GM12874 (cell line): ENCODE measurements around the gene ANKRD63.
A peak's percentile ranks its signal among the peaks of the same experiment; 100 is the strongest.

Source experiments
- CTCF ChIP-seq: IDR thresholded peaks from 2 replicates; pipeline ENCODE4 v1.5.1; 2011; ENCODE audit warnings: low read depth, mild to moderate bottlenecking, control low read depth, low read length, moderate library complexity; ENCODE audit not compliant: insufficient read depth

Gene ANKRD63

DNA sequence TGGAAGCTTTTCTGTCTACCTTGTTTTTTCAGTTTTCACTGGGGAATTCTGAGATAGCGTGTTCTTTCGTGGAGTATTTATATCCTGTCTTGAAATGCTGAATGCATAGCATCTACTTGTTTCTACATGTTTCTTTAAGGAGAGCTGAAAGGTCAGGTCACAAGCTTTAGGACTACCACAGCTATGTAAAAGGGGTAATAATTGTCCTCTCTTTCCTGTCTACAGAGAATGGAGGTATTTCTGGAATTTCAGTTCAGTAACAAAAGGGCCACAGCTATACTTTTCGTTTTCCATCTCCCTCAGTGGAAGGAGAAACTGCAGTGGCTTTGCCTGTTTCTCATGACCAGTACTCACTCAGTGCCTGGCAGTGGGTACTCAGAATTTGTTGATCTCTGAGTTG lies 45.3 kb upstream of the ANKRD63 start:
- no peak for TF ChIP-seq CTCF

DNA sequence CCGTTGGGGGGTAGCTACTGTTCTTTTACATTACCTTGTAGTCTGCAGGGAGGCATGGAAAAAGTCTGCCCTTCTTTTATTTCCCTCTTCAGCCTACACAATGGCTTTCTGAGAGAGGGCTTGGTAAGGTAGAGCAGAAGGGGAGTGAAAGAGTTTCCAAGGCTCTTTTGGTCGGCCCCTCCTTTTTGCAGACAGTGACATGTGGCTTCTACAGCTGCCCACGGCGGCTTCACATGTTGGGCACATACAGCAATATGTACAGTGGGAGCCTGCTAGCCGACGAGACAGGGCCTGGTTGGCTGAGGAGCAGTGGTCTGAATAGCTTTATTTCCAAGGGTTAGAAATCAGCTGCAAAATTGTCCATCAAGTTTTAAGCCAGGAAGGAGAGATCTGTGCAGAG lies 44.6 kb upstream of the ANKRD63 start:
- TF ChIP-seq CTCF: no peak

DNA sequence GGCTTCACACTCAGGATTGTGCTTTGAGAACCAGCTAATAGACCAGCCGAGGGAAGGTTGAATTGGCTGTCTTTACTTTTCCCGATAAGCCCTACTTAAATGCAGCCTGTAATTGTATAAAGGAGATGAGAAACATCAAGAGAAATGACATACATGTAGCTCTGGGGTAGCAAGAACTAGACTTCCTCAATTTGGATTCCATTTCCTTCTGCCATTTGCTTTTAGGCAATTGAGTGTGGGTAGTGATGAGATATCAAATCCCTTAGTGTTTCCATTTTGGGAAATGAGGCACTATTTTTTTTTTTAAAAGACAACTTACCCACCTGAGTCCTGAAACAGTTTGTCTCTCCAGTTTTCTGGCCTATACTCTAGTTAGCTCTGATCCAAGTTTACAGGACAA lies 42.8 kb upstream of the ANKRD63 start:
- no peak for TF ChIP-seq CTCF

DNA sequence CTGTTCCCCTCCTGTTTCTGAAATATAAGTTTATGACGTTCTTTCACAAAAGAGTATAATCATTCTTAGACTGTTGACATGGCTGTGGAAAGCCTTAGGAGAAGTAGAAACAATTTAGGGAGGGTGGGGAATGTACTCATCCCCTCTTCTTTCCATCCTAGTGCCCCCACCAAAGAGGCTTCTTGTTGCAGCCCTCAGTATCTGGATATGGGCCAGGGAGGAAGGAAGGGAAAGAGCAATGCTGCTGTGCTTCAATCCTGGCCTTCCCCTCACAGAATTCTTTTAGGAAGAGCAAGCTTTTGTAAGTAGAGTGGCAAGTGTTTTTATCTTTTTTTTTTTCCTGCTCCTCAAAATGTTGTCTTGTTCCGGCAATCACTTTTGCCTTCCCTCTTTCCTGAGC lies 42.3 kb upstream of the ANKRD63 start:
- TF ChIP-seq CTCF: no peak

- TF ChIP-seq CTCF: no peak
Measured at GRCh38 chr15:40323953-40324937, 41.4 kb upstream of the ANKRD63 start.

GRCh38 chr15:40323239-40323952 lies 40.5 kb upstream of the ANKRD63 start, which contains the start of gene INAFM2:
TSS of gene INAFM2 (plus strand) at chr15:40323692. CDS start at chr15:40324056, 364 bp downstream.
- peak; percentile 50 for TF ChIP-seq CTCF

- no peak for TF ChIP-seq CTCF
Measured at GRCh38 chr15:40322531-40323238, 39.8 kb upstream of the ANKRD63 start.
